ENCODE results near the gene RASSF5. TPM values are rescaled to one million over a fixed set of nuclear protein-coding genes. Genes with fewer than 3 reads are reported as not detected.

Gene RASSF5
- polyA plus RNA-seq, 1 of the 3 experiments (the other 2 are of a cell fraction), result 2.2 TPM

DNA sequence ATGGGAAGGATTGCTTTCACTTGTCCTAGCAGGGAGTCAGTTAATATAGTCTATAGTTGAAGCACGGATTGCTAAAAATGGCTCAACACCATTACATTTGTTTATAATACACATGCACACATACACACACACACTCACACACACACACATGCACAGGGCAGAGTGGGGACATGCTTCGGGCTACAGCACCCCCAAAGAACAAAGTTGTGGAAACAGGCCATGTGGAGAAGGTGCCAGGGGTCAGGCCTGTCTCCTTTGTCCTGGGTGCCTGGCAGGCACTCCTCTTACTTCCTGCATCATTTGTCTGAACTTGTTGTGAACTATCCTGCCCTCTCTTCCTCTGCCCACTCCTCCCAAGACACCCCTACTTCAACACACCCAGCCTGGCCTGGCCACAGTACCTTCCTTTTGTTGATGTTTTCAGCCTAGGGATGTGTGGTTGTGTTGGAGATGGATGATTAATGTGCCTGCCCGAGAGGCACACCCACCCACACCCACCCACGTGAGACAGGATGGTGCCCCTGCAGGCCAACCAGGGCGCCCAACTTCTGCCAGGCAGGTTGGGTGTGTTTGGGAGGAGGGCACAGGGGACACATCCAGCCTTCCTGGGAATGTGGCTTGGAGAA lies 17.5 kb downstream of the RASSF5 start:
- 73% methylated on average over 4 of the region's 5 CpGs for WGBS (ENCODE audit: low lambda C conversion rate)
- CTCF ChIA-PET, result interaction anchor here (0.7 to 1.6 kb wide), 5 partner anchors 10 to 58 kb away, joined by 3 to 7 read pairs (median 4); no protein-coding TSS in a partner anchor
- H3K27ac ChIP-seq (ENCODE audit: low read depth in 2 of 2, low read length in 1 of 2), result no peak overlapping the region

More for the DNA sequence above, 17.5 kb downstream of the RASSF5 start:
- no peak overlapping the region for H3K4me3 ChIP-seq (ENCODE audit: low read depth in 2 of 2, low read length in 1 of 2)
- H3K9me2 ChIP-seq, result no peaks in the 10 kb centered on the region
- H4K20me1 ChIP-seq (ENCODE audit: insufficient read depth), result no peaks in the 10 kb centered on the region
- no peak overlapping the region for H3K4me2 ChIP-seq
- no peaks in the 10 kb centered on the region for H3K79me2 ChIP-seq (ENCODE audit: insufficient read depth)
- no peaks in the 10 kb centered on the region for H3K4me1 ChIP-seq (ENCODE audit: control insufficient read depth in 1 of 2, insufficient read depth in 2 of 2, low read depth in 1 of 2, low read length in 1 of 2)
- TF ChIP-seq RAD21 (IDR thresholded peaks at IDR 0.05; ENCODE audit: low read length) (no peak), SIN3A (IDR thresholded peaks at IDR 0.05; ENCODE audit: borderline replicate concordance, low read depth, low read length) (no peak), CHD2 (IDR thresholded peaks at IDR 0.05; ENCODE audit: low read length, partially characterized antibody) (no peak), ELF1 (IDR thresholded peaks at IDR 0.05) (no peak), TEAD4 (IDR thresholded peaks at IDR 0.05; ENCODE audit: borderline replicate concordance, insufficient read depth) (no peak), MAX (IDR thresholded peaks at IDR 0.05; ENCODE audit: low read depth) (no peak), RFX5 (IDR thresholded peaks at IDR 0.05; ENCODE audit: low read length) (no peak), RXRA (IDR thresholded peaks at IDR 0.05; ENCODE audit: borderline replicate concordance, low read depth) (no peak)
- TF ChIP-seq, protein P1, sequence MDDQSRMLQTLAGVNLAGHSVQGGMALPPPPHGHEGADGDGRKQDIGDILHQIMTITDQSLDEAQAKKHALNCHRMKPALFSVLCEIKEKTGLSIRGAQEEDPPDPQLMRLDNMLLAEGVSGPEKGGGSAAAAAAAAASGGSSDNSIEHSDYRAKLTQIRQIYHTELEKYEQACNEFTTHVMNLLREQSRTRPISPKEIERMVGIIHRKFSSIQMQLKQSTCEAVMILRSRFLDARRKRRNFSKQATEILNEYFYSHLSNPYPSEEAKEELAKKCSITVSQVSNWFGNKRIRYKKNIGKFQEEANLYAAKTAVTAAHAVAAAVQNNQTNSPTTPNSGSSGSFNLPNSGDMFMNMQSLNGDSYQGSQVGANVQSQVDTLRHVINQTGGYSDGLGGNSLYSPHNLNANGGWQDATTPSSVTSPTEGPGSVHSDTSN (IDR thresholded peaks at IDR 0.05), result no peak
- TF ChIP-seq, protein P2, sequence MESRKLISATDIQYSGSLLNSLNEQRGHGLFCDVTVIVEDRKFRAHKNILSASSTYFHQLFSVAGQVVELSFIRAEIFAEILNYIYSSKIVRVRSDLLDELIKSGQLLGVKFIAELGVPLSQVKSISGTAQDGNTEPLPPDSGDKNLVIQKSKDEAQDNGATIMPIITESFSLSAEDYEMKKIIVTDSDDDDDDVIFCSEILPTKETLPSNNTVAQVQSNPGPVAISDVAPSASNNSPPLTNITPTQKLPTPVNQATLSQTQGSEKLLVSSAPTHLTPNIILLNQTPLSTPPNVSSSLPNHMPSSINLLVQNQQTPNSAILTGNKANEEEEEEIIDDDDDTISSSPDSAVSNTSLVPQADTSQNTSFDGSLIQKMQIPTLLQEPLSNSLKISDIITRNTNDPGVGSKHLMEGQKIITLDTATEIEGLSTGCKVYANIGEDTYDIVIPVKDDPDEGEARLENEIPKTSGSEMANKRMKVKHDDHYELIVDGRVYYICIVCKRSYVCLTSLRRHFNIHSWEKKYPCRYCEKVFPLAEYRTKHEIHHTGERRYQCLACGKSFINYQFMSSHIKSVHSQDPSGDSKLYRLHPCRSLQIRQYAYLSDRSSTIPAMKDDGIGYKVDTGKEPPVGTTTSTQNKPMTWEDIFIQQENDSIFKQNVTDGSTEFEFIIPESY (IDR thresholded peaks at IDR 0.05; ENCODE audit: borderline replicate concordance, low read depth), result no peak
- TF ChIP-seq, protein P3, sequence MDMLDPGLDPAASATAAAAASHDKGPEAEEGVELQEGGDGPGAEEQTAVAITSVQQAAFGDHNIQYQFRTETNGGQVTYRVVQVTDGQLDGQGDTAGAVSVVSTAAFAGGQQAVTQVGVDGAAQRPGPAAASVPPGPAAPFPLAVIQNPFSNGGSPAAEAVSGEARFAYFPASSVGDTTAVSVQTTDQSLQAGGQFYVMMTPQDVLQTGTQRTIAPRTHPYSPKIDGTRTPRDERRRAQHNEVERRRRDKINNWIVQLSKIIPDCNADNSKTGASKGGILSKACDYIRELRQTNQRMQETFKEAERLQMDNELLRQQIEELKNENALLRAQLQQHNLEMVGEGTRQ (IDR thresholded peaks at IDR 0.05; ENCODE audit: borderline replicate concordance, low read depth, low read length), result no peak
- H3F3A ChIP-seq (replicated peaks; ENCODE audit: insufficient read depth), result no peaks in the 10 kb centered on the region
- no peak for DNase-seq
- no peak overlapping the region for H3K9ac ChIP-seq
- H2AFZ ChIP-seq (ENCODE audit: low read depth), result no peak overlapping the region
- no peaks in the 10 kb centered on the region for H3K9me3 ChIP-seq
- H3K36me3 ChIP-seq (replicated peaks in 1 of 2; ENCODE audit: control insufficient read depth in 1 of 2, insufficient read depth in 2 of 2, low read length in 1 of 2), result no peaks in the 10 kb centered on the region
- H3K27me3 ChIP-seq (ENCODE audit: insufficient read depth), result no peaks in the 10 kb centered on the region
- POLR2A ChIA-PET, result no interaction called here
